Bronchial epithelial cell (primary cell): Measurements from ENCODE around the gene QSOX1. TPM values are rescaled to one million over a fixed set of nuclear protein-coding genes. Genes with fewer than 3 reads are reported as not detected.

Experiments used
- DNase-seq: peaks from one replicate; pipeline ENCODE4 v3.0.0-alpha.2; 2010; ENCODE audit warnings: low read depth
- FAIRE-seq: peaks from 2 replicates; lab custom pipeline; 2011; peaks lifted over from hg19 to GRCh38; lab: Jason Lieb, UNC
- H3K27me3 ChIP-seq: 2 replicates; pipeline ENCODE4 v1.5.1; 2011; ENCODE audit warnings: low read length; ENCODE audit not compliant: control insufficient read depth, insufficient read depth
- H3K36me3 ChIP-seq: 2 replicates; pipeline ENCODE4 v1.5.1; 2011; ENCODE audit warnings: low read length; ENCODE audit not compliant: control insufficient read depth, insufficient read depth
- H3K4me3 ChIP-seq: 2 replicates; pipeline ENCODE4 v1.5.1; 2011; ENCODE audit warnings: mild to moderate bottlenecking, low read depth, low read length, control low read depth
- total RNA-seq: library from RNA; depleted of rRNA; stranded (reverse); fragments of >200 nt; gene quantifications from 2 replicates; pipeline ENCODE4 v1.2.1, GENCODE V29; 2014
- TF ChIP-seq, protein P1 (sequence below): IDR thresholded peaks from 2 replicates; pipeline ENCODE4 v1.5.1; 2011; ENCODE audit warnings: mild to moderate bottlenecking, moderate library complexity, low read length, control low read depth, inconsistent platforms; ENCODE audit not compliant: insufficient read depth, severe bottlenecking

Gene QSOX1
- total RNA-seq, 1 donor from 2014 or later, result 134 TPM

- FAIRE-seq (no peak), DNase-seq (no peak)
- no peaks in the 10 kb centered on the region for H3K36me3 ChIP-seq
- H3K27me3 ChIP-seq, result peaks cover 61% of the 10 kb centered on the region
- TF ChIP-seq, protein P1, sequence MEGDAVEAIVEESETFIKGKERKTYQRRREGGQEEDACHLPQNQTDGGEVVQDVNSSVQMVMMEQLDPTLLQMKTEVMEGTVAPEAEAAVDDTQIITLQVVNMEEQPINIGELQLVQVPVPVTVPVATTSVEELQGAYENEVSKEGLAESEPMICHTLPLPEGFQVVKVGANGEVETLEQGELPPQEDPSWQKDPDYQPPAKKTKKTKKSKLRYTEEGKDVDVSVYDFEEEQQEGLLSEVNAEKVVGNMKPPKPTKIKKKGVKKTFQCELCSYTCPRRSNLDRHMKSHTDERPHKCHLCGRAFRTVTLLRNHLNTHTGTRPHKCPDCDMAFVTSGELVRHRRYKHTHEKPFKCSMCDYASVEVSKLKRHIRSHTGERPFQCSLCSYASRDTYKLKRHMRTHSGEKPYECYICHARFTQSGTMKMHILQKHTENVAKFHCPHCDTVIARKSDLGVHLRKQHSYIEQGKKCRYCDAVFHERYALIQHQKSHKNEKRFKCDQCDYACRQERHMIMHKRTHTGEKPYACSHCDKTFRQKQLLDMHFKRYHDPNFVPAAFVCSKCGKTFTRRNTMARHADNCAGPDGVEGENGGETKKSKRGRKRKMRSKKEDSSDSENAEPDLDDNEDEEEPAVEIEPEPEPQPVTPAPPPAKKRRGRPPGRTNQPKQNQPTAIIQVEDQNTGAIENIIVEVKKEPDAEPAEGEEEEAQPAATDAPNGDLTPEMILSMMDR, result no peak
- peak within 1 kb of the TSS; percentile 46 for H3K4me3 ChIP-seq
These were observed 75.1 kb downstream of the QSOX1 start, which contains the start of gene LHX4 for GRCh38 chr1:180229483-180230415. Gene LHX4, plus strand, starts transcription at chr1:180230264. Its CDS starts 266 bp downstream, at chr1:180230530.

DNA sequence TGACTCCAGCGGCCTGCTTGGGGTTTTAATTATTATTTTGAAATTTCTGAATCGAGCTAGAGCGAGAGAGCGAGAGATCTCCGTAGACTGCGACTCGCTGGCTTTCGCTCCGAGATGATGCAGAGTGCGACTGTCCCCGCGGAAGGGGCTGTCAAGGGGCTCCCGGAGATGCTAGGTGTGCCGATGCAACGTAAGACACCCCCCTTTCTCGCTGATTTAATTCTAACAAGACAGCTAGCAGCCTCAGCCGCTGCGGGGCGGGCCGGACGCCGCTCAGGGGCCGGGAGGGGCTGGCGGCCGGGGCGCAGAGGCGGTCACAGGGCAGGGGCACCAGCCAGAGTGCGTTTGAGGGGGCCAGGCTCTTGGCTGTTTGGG is 75.7 kb downstream of the QSOX1 start:
- Histone ChIP-seq H3K36me3 (no peaks in the 10 kb centered on the region), H3K4me3 (peak overlapping the region; percentile 46), H3K27me3 (peaks cover 62% of the 10 kb centered on the region)
- DNase-seq (no peak), FAIRE-seq (no peak)
- TF ChIP-seq, protein P1, result no peak

- Histone ChIP-seq H3K4me3 (peak overlapping the region; percentile 46), H3K36me3 (no peaks in the 10 kb centered on the region), H3K27me3 (peaks cover 65% of the 10 kb centered on the region)
- FAIRE-seq (no peak), DNase-seq (no peak)
- TF ChIP-seq, protein P1, result no peak
These were observed 76.3 kb downstream of the QSOX1 start for GRCh38 chr1:180230791-180231505.

DNA sequence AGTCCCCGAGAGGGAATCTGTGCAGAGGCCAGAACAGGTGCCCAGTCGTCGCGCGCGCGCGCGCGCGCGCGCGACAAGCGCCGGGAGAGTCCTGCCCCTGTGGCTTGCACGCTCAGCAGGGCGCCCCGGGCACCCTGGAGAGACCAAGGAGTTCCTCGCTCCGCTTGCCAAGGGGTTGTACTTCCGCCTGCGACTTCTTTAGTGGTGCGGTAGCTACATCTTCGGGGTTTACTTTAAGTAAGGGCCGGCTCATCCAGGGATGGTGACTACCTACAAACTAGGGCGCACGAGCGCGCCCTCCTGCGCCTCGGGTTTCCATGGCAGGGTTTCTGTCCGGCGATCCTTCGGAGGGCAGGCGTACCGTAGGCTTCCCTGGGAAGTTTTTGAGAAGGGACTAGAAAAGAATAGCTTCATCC is 76.8 kb downstream of the QSOX1 start:
- no peak for FAIRE-seq
- Histone ChIP-seq H3K4me3 (peak overlapping the region; percentile 46), H3K27me3 (peaks cover 69% of the 10 kb centered on the region), H3K36me3 (no peaks in the 10 kb centered on the region)
- DNase-seq, result peak; percentile 20
- TF ChIP-seq, protein P1, result no peak

DNA sequence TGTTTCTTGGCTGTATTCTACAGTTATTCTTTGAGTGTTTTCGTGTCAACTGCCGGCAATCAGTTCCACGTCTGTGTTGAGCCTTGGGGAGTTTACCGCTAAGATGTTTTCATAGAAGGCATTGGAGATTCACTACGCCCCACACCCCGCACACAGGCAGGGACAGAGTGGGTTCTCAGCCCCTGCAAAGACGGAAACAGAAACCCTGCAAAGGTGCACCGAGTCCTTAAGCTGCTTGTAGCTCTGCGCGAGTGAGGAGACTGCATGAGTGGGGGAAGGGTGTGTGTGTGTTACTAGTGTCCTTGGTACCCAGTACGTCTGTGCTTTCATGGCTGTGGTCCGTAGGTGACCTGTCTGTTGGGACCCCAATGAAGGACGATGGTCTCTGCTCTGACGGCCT is 77.3 kb downstream of the QSOX1 start:
- Histone ChIP-seq H3K36me3 (no peaks in the 10 kb centered on the region), H3K27me3 (peaks cover 71% of the 10 kb centered on the region), H3K4me3 (no peak overlapping the region)
- FAIRE-seq (peak; percentile 83), DNase-seq (no peak)
- TF ChIP-seq, protein P1, result no peak
